NOMO-1 treated with dmso at 0.1 percent for 144 hours (cell line): ENCODE data around the gene CDC42EP5.
A peak's percentile ranks its signal among the peaks of the same experiment; 100 is the strongest.
"Not testable (repeated sequence)": the region's sequence is repeated elsewhere in the genome, so short reads cannot be mapped to it uniquely, and the experiment has no call there.

ENCODE experiments used
- DNase-seq: peaks from one replicate; lab custom pipeline; 2025; ENCODE audit not compliant: unreplicated experiment; lab: John Stamatoyannopoulos, UW

Gene CDC42EP5

GRCh38 chr19:54489766-54490165, 16.7 kb upstream of the CDC42EP5 start:
- no peak for DNase-seq

- no peak for DNase-seq
These were observed 16.2 kb upstream of the CDC42EP5 start for GRCh38 chr19:54489341-54489740.

- no peak for DNase-seq
These were observed 12.8 kb upstream of the CDC42EP5 start for GRCh38 chr19:54485851-54486250.

GRCh38 chr19:54484451-54484850, 11.4 kb upstream of the CDC42EP5 start:
- DNase-seq, result no peak

GRCh38 chr19:54482889-54483288, 9.8 kb upstream of the CDC42EP5 start:
- DNase-seq, result peak; percentile 17

GRCh38 chr19:54481326-54481930, 8.3 kb upstream of the CDC42EP5 start:
- DNase-seq, result no peak

- peak; percentile 23 for DNase-seq
These were observed 7.0 kb upstream of the CDC42EP5 start for GRCh38 chr19:54480051-54480450.

- DNase-seq, result no peak
These were observed 5.7 kb upstream of the CDC42EP5 start for GRCh38 chr19:54478677-54479266.

GRCh38 chr19:54477650-54478049, 4.6 kb upstream of the CDC42EP5 start:
- no peak for DNase-seq

GRCh38 chr19:54475706-54476105, 2.6 kb upstream of the CDC42EP5 start:
- DNase-seq, result no peak

- DNase-seq, result no peak
These were observed 836 bp upstream of the CDC42EP5 start for GRCh38 chr19:54473892-54474372.

- DNase-seq, result no peak
These were observed 1.9 kb downstream of the CDC42EP5 start for GRCh38 chr19:54470991-54471782.

GRCh38 chr19:54470276-54470887, 2.7 kb downstream of the CDC42EP5 start:
- DNase-seq, result no peak

- no peak for DNase-seq
These were observed 3.6 kb downstream of the CDC42EP5 start for GRCh38 chr19:54469496-54469934.

GRCh38 chr19:54466110-54466480, 7.0 kb downstream of the CDC42EP5 start:
- not testable (repeated sequence) for DNase-seq

GRCh38 chr19:54465426-54466109, 7.5 kb downstream of the CDC42EP5 start:
- DNase-seq, result no peak

GRCh38 chr19:54464630-54465425, 8.3 kb downstream of the CDC42EP5 start:
- DNase-seq, result peak; percentile 92

GRCh38 chr19:54464044-54464629, 9.0 kb downstream of the CDC42EP5 start:
- peak; percentile 91 for DNase-seq

- peak; percentile 91 for DNase-seq
These were observed 9.5 kb downstream of the CDC42EP5 start, which contains the start of gene LENG9 for GRCh38 chr19:54463531-54464043. Gene LENG9, minus strand, starts transcription at chr19:54463778. Its CDS starts 252 bp downstream, at chr19:54463526.
